HG02885 (cell line): ENCODE measurements around the gene SNTA1.
"Not testable (repeated sequence)": the region's sequence is repeated elsewhere in the genome, so short reads cannot be mapped to it uniquely, and the experiment has no call there.

Experiments
- ATAC-seq: cut with Tn5 transposase; IDR thresholded peaks from one replicate; pipeline ENCODE4 v1.9.1; 2021; ENCODE audit warnings: mild to moderate bottlenecking; ENCODE audit not compliant: unreplicated experiment, poor library complexity

SNTA1 gene

GRCh38 chr20:33466303-33466646, 22.7 kb upstream of the SNTA1 start:
- no peak for ATAC-seq

- no peak for ATAC-seq
Measured at GRCh38 chr20:33465481-33466302, 22.1 kb upstream of the SNTA1 start.

- ATAC-seq, result not testable (repeated sequence)
Measured at GRCh38 chr20:33464759-33465158, 21.2 kb upstream of the SNTA1 start.

DNA sequence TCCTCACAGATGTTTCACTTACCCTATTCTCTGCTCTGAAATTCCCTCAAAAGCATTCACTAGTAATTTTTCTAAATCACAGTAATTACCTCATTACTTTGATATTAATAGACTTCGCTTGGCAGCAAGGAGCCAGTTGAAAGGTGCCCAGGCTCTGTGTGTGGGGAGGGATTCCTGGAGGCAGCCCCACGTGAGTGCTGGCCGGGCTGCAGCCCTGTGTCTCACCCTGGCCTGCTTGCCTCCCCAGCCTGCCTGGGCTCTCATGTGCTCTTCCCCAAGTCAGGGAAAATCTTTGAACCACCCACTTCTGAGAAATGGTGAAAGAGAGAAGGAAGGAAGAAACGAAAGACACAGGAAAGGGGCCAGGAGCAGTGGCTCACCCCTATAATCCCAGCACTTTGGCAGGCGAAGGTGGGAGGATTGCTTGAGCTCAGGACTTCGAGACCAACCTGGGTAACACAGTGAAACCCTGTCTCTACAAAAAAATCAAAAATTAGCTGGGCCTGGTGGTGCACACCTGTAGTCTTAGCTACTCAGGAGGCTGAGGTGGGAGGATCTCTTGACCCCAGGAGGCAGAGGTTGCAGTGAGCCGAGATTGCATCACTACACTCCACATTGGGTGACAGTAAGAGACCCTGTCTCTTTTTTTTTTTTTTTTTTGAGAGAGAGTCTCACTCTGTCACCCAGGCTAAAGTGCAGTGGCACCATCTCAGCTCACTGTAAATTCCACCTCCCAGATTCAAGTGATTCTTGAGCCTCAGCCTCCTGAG, 20.0 kb upstream of the SNTA1 start:
- no peak for ATAC-seq

DNA sequence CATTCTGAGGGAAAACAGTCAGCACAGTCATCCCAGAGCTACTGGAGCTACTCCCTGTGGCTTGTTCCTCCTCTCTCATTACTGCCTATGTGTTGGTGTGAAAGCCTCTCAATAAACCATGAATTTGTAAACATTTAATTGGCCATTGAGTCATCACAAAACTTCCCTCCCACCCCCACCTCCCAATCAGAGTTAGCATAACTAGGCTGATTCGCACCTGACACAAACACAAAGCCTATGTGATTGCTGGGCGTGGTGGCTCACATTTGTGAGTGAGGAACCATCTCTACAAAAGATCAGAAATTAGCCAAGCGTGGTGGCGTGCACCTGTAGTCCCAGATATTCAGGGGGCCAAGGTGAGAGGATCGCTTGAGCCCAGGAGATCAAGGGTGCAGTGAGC, 17.1 kb upstream of the SNTA1 start:
- ATAC-seq, result no peak

DNA sequence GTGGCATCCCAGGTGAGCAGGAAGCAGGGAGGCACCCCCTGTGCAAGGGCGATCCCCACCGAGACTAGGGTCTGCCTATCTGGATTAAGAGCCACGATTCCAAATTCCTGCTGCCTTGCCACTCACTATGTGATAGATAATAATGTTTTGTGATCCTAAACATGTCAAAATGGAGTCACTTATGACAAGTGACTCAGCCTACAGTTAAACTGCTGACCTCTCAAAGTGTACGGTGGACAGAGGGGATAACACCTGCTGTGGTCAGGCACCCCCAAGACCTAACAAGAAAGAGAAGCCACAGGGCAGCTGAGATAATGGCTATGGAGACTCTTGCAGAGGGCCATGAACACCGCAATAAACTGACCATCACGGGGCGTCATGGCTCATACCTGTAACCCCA, 16.0 kb upstream of the SNTA1 start:
- ATAC-seq, result no peak

- not testable (repeated sequence) for ATAC-seq
Measured at GRCh38 chr20:33456916-33457642, 13.5 kb upstream of the SNTA1 start.

DNA sequence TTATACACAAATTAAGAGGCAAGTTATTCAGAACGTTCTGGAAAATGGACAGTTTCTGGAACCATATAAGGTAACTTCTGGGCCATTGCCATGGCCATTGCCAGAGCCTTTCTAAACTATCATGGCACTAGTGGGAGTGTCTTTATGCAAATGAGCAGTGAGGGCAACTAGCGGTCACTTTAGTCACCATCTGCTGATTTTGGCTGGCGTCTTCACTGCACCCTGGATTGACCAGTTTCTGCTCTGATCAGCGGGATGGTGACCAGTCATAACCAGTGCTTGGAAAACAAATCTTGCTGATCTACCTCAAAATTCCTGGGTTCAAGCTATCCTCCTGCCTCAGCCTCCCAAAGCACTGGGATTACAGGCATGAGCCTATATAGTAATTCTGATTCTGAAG, 7.3 kb upstream of the SNTA1 start:
- no peak for ATAC-seq

DNA sequence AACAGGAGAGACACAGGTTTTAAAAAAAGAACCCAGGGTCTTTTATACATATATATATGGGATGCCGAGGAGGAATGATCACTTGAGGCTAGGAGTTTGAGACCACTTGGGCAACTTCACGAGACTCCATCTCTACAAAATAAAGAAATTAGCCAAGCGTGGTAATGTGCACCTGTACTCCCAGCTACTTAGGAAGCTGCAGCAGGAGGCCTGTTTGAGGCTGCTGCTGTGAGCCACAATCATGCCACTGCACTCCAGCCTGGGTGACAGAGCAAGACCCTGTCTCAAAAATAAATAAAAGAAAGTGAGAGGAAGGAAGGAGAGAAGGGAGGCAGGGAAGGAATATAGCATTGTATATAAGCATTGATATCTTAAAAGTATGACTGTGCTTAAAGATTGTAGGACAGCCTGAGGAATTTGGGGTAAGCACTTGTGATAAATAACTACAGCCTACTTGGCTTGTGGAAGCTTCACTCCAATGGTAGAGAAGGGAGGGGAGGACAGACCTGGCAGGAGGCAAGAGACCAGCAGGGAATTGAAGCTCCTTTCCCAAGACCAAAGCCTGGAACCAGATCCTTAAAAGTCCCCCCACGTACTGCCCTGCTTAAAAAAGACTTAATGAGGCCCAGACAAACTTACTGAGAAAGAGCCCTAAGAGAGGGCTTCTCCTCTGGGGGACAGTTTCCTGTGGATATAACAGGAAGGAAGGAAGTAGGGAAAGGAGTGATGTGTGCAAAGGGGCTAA, 2.5 kb upstream of the SNTA1 start:
- ATAC-seq, result no peak

- no peak for ATAC-seq
Measured at GRCh38 chr20:33444797-33445560, 1.4 kb upstream of the SNTA1 start.

GRCh38 chr20:33443006-33443511, 504 bp downstream of the SNTA1 start:
- ATAC-seq, result peak; percentile 28

GRCh38 chr20:33442136-33443005, 1.2 kb downstream of the SNTA1 start:
- no peak for ATAC-seq

- no peak for ATAC-seq
Measured at GRCh38 chr20:33441142-33441955, 2.2 kb downstream of the SNTA1 start.

DNA sequence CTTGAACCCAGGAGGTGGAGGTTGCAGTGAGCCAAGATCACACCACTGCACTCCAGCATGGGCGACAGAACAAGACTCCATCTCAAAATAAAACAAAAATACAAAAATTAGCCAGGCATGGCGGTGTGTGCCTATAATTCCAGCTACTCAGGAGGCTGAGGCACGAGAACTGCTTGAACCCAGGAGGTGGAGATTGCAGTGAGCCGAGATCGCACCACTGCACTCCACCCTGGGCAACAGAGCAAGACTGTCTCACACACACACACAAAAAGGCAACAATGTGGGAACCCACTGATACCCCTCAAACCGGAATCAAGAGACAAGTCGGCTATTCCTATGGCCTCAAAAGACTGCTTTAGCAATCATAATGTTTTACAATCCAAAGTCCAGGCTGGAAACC, 3.0 kb downstream of the SNTA1 start:
- not testable (repeated sequence) for ATAC-seq

DNA sequence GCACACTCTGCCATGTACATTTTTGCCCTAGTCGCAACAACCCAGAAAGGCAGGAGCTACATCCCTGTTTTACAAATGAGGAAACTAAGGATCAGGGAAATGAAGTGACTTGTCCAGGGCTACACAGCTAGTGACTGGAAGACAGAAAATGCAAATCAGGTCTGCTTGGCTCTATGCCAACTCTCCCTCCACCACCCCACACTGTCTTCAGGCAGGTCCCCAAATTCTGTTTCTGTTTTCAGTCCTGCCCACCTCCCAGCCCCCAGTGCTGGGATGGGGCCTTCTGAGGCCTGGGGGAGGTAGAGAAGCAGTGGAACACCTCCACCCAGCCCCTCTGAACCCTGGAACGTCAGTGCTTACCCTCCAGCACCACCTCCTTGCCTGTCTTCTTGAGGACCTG, 5.1 kb downstream of the SNTA1 start:
- ATAC-seq, result no peak

DNA sequence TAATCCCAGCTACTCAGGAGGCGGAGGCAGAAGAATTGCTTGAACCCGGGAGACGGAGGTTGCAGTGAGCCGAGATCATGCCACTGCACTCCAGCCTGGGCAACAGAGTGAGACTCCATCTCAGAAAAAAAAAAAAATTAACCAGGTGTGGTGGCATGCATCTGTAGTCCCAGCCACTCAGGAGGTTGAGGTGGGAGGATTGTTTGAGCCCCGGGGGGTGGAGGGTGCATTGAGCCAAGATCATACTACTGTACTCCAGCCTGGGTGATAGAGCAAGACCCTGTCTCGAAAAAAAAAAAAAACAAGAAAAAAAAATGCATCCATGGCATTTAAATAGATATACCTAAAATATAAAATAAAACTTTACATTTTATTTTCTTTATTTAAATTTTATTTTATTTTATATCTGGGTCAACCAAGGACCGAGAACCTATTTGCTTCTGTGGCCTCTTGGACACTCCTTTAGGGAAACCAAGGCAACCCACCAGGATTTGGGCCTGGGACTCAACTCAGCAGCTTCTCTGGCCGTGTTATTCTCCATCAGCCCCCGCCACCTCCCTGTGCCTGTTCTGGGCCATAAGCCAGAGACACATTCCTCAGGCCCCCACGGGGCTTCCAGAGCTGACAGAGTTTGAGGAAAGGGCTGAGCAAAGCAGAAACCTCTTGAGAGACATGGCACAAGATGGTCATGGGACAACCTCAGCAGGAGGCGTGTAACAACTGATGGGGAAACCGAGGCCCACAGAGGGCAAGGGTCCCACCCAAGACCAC, 6.2 kb downstream of the SNTA1 start:
- ATAC-seq, result no peak

GRCh38 chr20:33434434-33434833, 9.1 kb downstream of the SNTA1 start:
- no peak for ATAC-seq
